GM21360 (cell line): ENCODE measurements around the gene NAGLU.

Experiments used
- ATAC-seq: cut with Tn5 transposase; IDR thresholded peaks from one replicate; pipeline ENCODE4 v1.9.1; 2021; ENCODE audit warnings: mild to moderate bottlenecking, moderate library complexity; ENCODE audit not compliant: unreplicated experiment

Gene NAGLU

GRCh38 chr17:42586514-42587230, 50.6 kb downstream of the NAGLU start:
- ATAC-seq = no peak

GRCh38 chr17:42590886-42591285, 54.8 kb downstream of the NAGLU start:
- no peak for ATAC-seq

- ATAC-seq = no peak
Measured at GRCh38 chr17:42591411-42591810, 55.4 kb downstream of the NAGLU start.
